Skeletal muscle tissue (tissue), 4 donors: ENCODE data around the gene KRT14. TPM values are rescaled to one million over a fixed set of nuclear protein-coding genes. Genes with fewer than 3 reads are reported as not detected.

ENCODE experiments used
- H3K27ac ChIP-seq: one replicate; pipeline ENCODE4 v1.7.0; 2013; ENCODE audit warnings: mild to moderate bottlenecking, low read depth, low read length, inconsistent platforms
- H3K27me3 ChIP-seq, 3 donors: one replicate each; pipeline ENCODE4 v1.7.0; 2013; ENCODE audit warnings: low read length in 3 of 3; ENCODE audit not compliant: control insufficient read depth in 3 of 3, insufficient read depth in 3 of 3
- H3K36me3 ChIP-seq, 3 donors: one replicate each; pipeline ENCODE4 v1.7.0; 2013; ENCODE audit warnings: low read length in 3 of 3; ENCODE audit not compliant: control insufficient read depth in 3 of 3, insufficient read depth in 3 of 3
- H3K4me1 ChIP-seq, 3 donors: one replicate each; pipeline ENCODE4 v1.7.0; 2013; ENCODE audit warnings: low read length in 3 of 3, mild to moderate bottlenecking in 3 of 3; ENCODE audit not compliant: control insufficient read depth in 3 of 3, insufficient read depth in 3 of 3
- H3K4me3 ChIP-seq, 3 donors: one replicate each; pipeline ENCODE4 v1.7.0; 2013; ENCODE audit warnings: low read length in 3 of 3
- H3K9ac ChIP-seq, 3 donors: one replicate each; pipeline ENCODE4 v1.7.0; 2013; ENCODE audit warnings: low read length in 3 of 3, mild to moderate bottlenecking in 3 of 3, moderate library complexity in 2 of 3, low read depth in 1 of 3
- H3K9me3 ChIP-seq, 3 donors: one replicate each; pipeline ENCODE4 v1.7.0; 2013; ENCODE audit warnings: low read length in 3 of 3; ENCODE audit not compliant: control insufficient read depth in 3 of 3
- total RNA-seq: library from RNA; depleted of rRNA; stranded (reverse); fragments of >200 nt; gene quantifications from one replicate; pipeline ENCODE4 v1.2.3, GENCODE V29; 2014
- donor health status: Osteomylitis.

KRT14 gene
- total RNA-seq, 1 donor from 2014 or later: 1.0 TPM

- H3K27ac ChIP-seq: no peak overlapping the region
- peaks cover 0 to 17% (median 9%) of the 10 kb centered on the region in 3 donors for H3K27me3 ChIP-seq
- no peaks in the 10 kb centered on the region for H3K9me3 ChIP-seq
- H3K36me3 ChIP-seq: no peaks in the 10 kb centered on the region
- no peaks in the 10 kb centered on the region for H3K4me1 ChIP-seq
- H3K4me3 ChIP-seq: no peak overlapping the region
- no peak overlapping the region for H3K9ac ChIP-seq
Measured at GRCh38 chr17:41556931-41557330, 29.8 kb downstream of the KRT14 start.

- Histone ChIP-seq H3K27me3 (peaks cover 0 to 17% (median 10%) of the 10 kb centered on the region in 3 donors), H3K4me1 (no peaks in the 10 kb centered on the region), H3K9me3 (no peaks in the 10 kb centered on the region), H3K4me3 (no peak overlapping the region), H3K9ac (no peak overlapping the region), H3K27ac (no peak overlapping the region), H3K36me3 (no peaks in the 10 kb centered on the region)
Measured at GRCh38 chr17:41556306-41556705, 30.4 kb downstream of the KRT14 start.

GRCh38 chr17:41555105-41555887, 31.4 kb downstream of the KRT14 start:
- H3K36me3 ChIP-seq: no peaks in the 10 kb centered on the region
- no peak overlapping the region for H3K4me3 ChIP-seq
- H3K27ac ChIP-seq: no peak overlapping the region
- peaks cover 0 to 17% (median 10%) of the 10 kb centered on the region in 3 donors for H3K27me3 ChIP-seq
- H3K4me1 ChIP-seq: no peaks in the 10 kb centered on the region
- H3K9ac ChIP-seq: no peak overlapping the region
- H3K9me3 ChIP-seq: no peaks in the 10 kb centered on the region

- H3K4me1 ChIP-seq: peaks cover under 1% of the 10 kb centered on the region in 3 donors
- no peaks in the 10 kb centered on the region for H3K9me3 ChIP-seq
- H3K36me3 ChIP-seq: no peaks in the 10 kb centered on the region
- H3K4me3 ChIP-seq: no peak overlapping the region
- H3K27me3 ChIP-seq: peaks cover 0 to 17% (median 10%) of the 10 kb centered on the region in 3 donors
- no peak overlapping the region for H3K9ac ChIP-seq
- no peak overlapping the region for H3K27ac ChIP-seq
Measured at GRCh38 chr17:41553987-41554680, 32.6 kb downstream of the KRT14 start.

GRCh38 chr17:41553176-41553575, 33.5 kb downstream of the KRT14 start:
- Histone ChIP-seq H3K36me3 (no peaks in the 10 kb centered on the region), H3K4me1 (peaks cover 8 to 11% (median 10%) of the 10 kb centered on the region in 3 donors), H3K27ac (no peak overlapping the region), H3K4me3 (no peak overlapping the region), H3K27me3 (peaks cover 0 to 22% (median 10%) of the 10 kb centered on the region in 3 donors), H3K9ac (no peak overlapping the region), H3K9me3 (no peaks in the 10 kb centered on the region)

- no peak overlapping the region for H3K27ac ChIP-seq
- H3K36me3 ChIP-seq: no peaks in the 10 kb centered on the region
- no peak overlapping the region for H3K4me3 ChIP-seq
- H3K9ac ChIP-seq: no peak overlapping the region
- H3K9me3 ChIP-seq: no peaks in the 10 kb centered on the region
- peaks cover 0 to 29% (median 12%) of the 10 kb centered on the region in 3 donors for H3K27me3 ChIP-seq
- peaks cover 8 to 18% (median 14%) of the 10 kb centered on the region in 3 donors for H3K4me1 ChIP-seq
Measured at GRCh38 chr17:41552455-41552854, 34.2 kb downstream of the KRT14 start.

GRCh38 chr17:41551365-41551764, 35.3 kb downstream of the KRT14 start:
- Histone ChIP-seq H3K4me1 (peaks cover 8 to 18% (median 14%) of the 10 kb centered on the region in 3 donors), H3K4me3 (no peak overlapping the region), H3K9ac (no peak overlapping the region), H3K36me3 (no peaks in the 10 kb centered on the region), H3K9me3 (peaks cover 0 to 3% (median 2%) of the 10 kb centered on the region in 3 donors), H3K27me3 (peaks cover 0 to 27% (median 5%) of the 10 kb centered on the region in 3 donors), H3K27ac (no peak overlapping the region)

- H3K9ac ChIP-seq: no peak overlapping the region
- H3K27me3 ChIP-seq: peaks cover 0 to 21% (median 5%) of the 10 kb centered on the region in 3 donors
Measured at GRCh38 chr17:41549596-41550039, 37.1 kb downstream of the KRT14 start.

GRCh38 chr17:41548844-41549595, 37.7 kb downstream of the KRT14 start:
- peaks cover 0 to 21% (median 5%) of the 10 kb centered on the region in 3 donors for H3K27me3 ChIP-seq
- peak overlapping the region in 1 of 3 donors; percentile 42 for H3K9ac ChIP-seq
- peaks cover 0 to 4% (median 2%) of the 10 kb centered on the region in 3 donors for H3K9me3 ChIP-seq
- H3K4me3 ChIP-seq: peak overlapping the region in 2 of 3 donors; percentile 39 to 52
- H3K27ac ChIP-seq: no peak overlapping the region
- no peaks in the 10 kb centered on the region for H3K36me3 ChIP-seq
- H3K4me1 ChIP-seq: peaks cover 8 to 18% (median 14%) of the 10 kb centered on the region in 3 donors

More at GRCh38 chr17:41549596-41550039, 37.1 kb downstream of the KRT14 start:
- Histone ChIP-seq H3K27ac (no peak overlapping the region), H3K4me3 (no peak overlapping the region), H3K4me1 (peaks cover 8 to 18% (median 14%) of the 10 kb centered on the region in 3 donors), H3K36me3 (no peaks in the 10 kb centered on the region), H3K9me3 (peaks cover 0 to 4% (median 2%) of the 10 kb centered on the region in 3 donors)
